GM03348 (cell line): ENCODE measurements around the gene TRERF1.
A peak's percentile ranks its signal among the peaks of the same experiment; 100 is the strongest.
"Not testable (repeated sequence)": the region's sequence is repeated elsewhere in the genome, so short reads cannot be mapped to it uniquely, and the experiment has no call there.

Experiments used
- DNase-seq: peaks from one replicate; pipeline ENCODE4 v3.0.0; 2012; ENCODE audit warnings: low spot score

The TRERF1 gene

GRCh38 chr6:42451333-42452170 lies at the start of gene TRERF1:
TSS of gene TRERF1 (minus strand) at chr6:42451926. CDS start at chr6:42269590, 182,336 bp downstream.
- peak; percentile 76 for DNase-seq

GRCh38 chr6:42498473-42499128 lies 46.9 kb upstream of the TRERF1 start:
- no peak for DNase-seq

- no peak for DNase-seq
Measured at GRCh38 chr6:42493914-42494539, 42.3 kb upstream of the TRERF1 start.

GRCh38 chr6:42488129-42488528 lies 36.4 kb upstream of the TRERF1 start:
- DNase-seq, result no peak

GRCh38 chr6:42484261-42484660 lies 32.5 kb upstream of the TRERF1 start:
- no peak for DNase-seq

GRCh38 chr6:42482174-42482573 lies 30.4 kb upstream of the TRERF1 start:
- no peak for DNase-seq

GRCh38 chr6:42471714-42472113 lies 20.0 kb upstream of the TRERF1 start:
- no peak for DNase-seq

GRCh38 chr6:42471142-42471541 lies 19.4 kb upstream of the TRERF1 start:
- no peak for DNase-seq

GRCh38 chr6:42468273-42468672 lies 16.5 kb upstream of the TRERF1 start:
- no peak for DNase-seq

- DNase-seq, result no peak
Measured at GRCh38 chr6:42467651-42468050, 15.9 kb upstream of the TRERF1 start.

- DNase-seq, result not testable (repeated sequence)
Measured at GRCh38 chr6:42466470-42466869, 14.7 kb upstream of the TRERF1 start.

GRCh38 chr6:42462474-42462972 lies 10.8 kb upstream of the TRERF1 start:
- no peak for DNase-seq

- DNase-seq, result peak; percentile 60
Measured at GRCh38 chr6:42460883-42461282, 9.2 kb upstream of the TRERF1 start.

- no peak for DNase-seq
Measured at GRCh38 chr6:42459888-42460287, 8.2 kb upstream of the TRERF1 start.

- no peak for DNase-seq
Measured at GRCh38 chr6:42454428-42454791, 2.7 kb upstream of the TRERF1 start.

- peak; percentile 77 for DNase-seq
Measured at GRCh38 chr6:42453654-42454427, 2.1 kb upstream of the TRERF1 start.

GRCh38 chr6:42453031-42453653 lies 1.4 kb upstream of the TRERF1 start:
- peak; percentile 97 for DNase-seq

- DNase-seq, result peak; percentile 82
Measured at GRCh38 chr6:42452171-42453030, 675 bp upstream of the TRERF1 start.

GRCh38 chr6:42450477-42451332 lies 1.0 kb downstream of the TRERF1 start:
- DNase-seq, result peak; percentile 36
